Stimulated activated CD4-positive, alpha-beta T cell treated with anti-CD3 and anti-CD28 coated beads, TNF-alpha, amount 100 ng/mL, for 48 hours (primary cell): ENCODE measurements around the gene FSCN2.

Source experiments
- DNase-seq, 3 donors: peaks; one replicate each; pipeline ENCODE4 v3.0.0-alpha.2; 2020; ENCODE audit warnings: low read depth in 3 of 3

The FSCN2 gene

GRCh38 chr17:81527591-81528383, at the start of gene FSCN2:
TSS of gene FSCN2 (plus strand) at chr17:81528377. CDS start at chr17:81528532, 155 bp downstream.
- DNase-seq, result no peak

GRCh38 chr17:81479175-81480071, 48.8 kb upstream of the FSCN2 start:
- DNase-seq, result no peak

- no peak for DNase-seq
Measured at GRCh38 chr17:81480140-81481072, 47.8 kb upstream of the FSCN2 start.

GRCh38 chr17:81481073-81481799, 46.9 kb upstream of the FSCN2 start:
- DNase-seq, result peak in 1 of 3 donors; percentile 52

GRCh38 chr17:81481815-81482505, 46.2 kb upstream of the FSCN2 start:
- DNase-seq, result no peak

- DNase-seq, result no peak
Measured at GRCh38 chr17:81482673-81483072, 45.5 kb upstream of the FSCN2 start.

- DNase-seq, result no peak
Measured at GRCh38 chr17:81483085-81483861, 44.9 kb upstream of the FSCN2 start.

- DNase-seq, result no peak
Measured at GRCh38 chr17:81483862-81484194, 44.3 kb upstream of the FSCN2 start.

GRCh38 chr17:81484195-81484979, 43.8 kb upstream of the FSCN2 start:
- DNase-seq, result peak; percentile 79 to 85 (median 81)

- no peak for DNase-seq
Measured at GRCh38 chr17:81486199-81486810, 41.9 kb upstream of the FSCN2 start.

- no peak for DNase-seq
Measured at GRCh38 chr17:81487089-81487486, 41.1 kb upstream of the FSCN2 start.

GRCh38 chr17:81487487-81488275, 40.5 kb upstream of the FSCN2 start:
- DNase-seq, result peak; percentile 57 to 80 (median 60)

- DNase-seq, result no peak
Measured at GRCh38 chr17:81488276-81488860, 39.8 kb upstream of the FSCN2 start.

GRCh38 chr17:81489012-81489997, 38.9 kb upstream of the FSCN2 start:
- DNase-seq, result no peak

- DNase-seq, result no peak
Measured at GRCh38 chr17:81489998-81490992, 37.9 kb upstream of the FSCN2 start.
